ENCODE data around the gene MYOZ3. TPM values are rescaled to one million over a fixed set of nuclear protein-coding genes. Genes with fewer than 3 reads are reported as not detected.
A peak's percentile ranks its signal among the peaks of the same experiment; 100 is the strongest.

MYOZ3 gene
- total RNA-seq, 1 experiment from 2014 or later: 1.7 TPM

DNA sequence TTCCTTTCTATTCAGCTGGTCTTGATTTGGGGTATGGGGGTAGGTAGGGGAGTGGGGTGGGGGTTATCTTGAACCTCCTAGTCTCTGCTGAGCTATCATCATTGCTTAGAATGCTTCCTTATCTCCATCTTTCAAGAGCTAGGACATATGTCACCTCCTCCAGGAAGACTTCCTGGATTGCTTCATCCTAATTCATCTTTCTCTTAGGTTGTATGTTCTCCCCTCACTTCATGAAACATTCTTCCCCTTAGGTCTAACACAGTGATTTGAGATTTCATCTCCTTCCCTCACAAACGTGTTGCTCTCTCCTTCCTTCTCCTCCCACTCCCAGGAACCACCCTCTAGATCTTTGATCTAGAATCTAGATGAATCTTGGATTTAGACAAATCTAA lies 23.0 kb upstream of the MYOZ3 start:
- Histone ChIP-seq H3K9me3 (ENCODE audit: control insufficient read depth, insufficient read depth, low read depth, low read length) (no peaks in the 10 kb centered on the region), H3K4me3 (ENCODE audit: low read depth in 2 of 2, low read length in 2 of 2) (no peak overlapping the region; a peak in 1 of 4 replicates), H3K27me3 (ENCODE audit: control insufficient read depth, insufficient read depth, low read length) (no peaks in the 10 kb centered on the region), H3K27ac (ENCODE audit: low read length) (peak overlapping the region; percentile 97), H3K4me1 (ENCODE audit: control insufficient read depth, insufficient read depth, low read length) (peaks cover 98% of the 10 kb centered on the region), H3K36me3 (ENCODE audit: control insufficient read depth, insufficient read depth, low read length) (no peaks in the 10 kb centered on the region)
- ChIA-PET CTCF (no interaction called here), POLR2A (no interaction called here)
- intact Hi-C loops (cut with micrococcal nuclease; ENCODE audit: unreplicated experiment) (no loop called here), in situ Hi-C loops (cut with HindIII; ENCODE audit: low pct_unique_long_range_greater_than_20kb, low sequenced_read_pairs) (no loop called here)
- TF ChIP-seq SIN3A (IDR thresholded peaks at IDR 0.05; ENCODE audit: borderline replicate concordance, insufficient read depth, low read depth, low read length): no peak
- no peak for TF ChIP-seq TCF7L2 (IDR thresholded peaks at IDR 0.05; ENCODE audit: low read depth, low read length)
- TF ChIP-seq POLR2AphosphoS5 (IDR thresholded peaks at IDR 0.05; ENCODE audit: low read depth, low read length): no peak
- no peak for TF ChIP-seq REST (IDR thresholded peaks at IDR 0.05; ENCODE audit: insufficient read depth in 1 of 2, low read depth in 2 of 2, low read length in 1 of 2)
- TF ChIP-seq CTCF (IDR thresholded peaks at IDR 0.05): no peak
- no peak for DNase-seq (ENCODE audit: low read depth, low spot score)
- no TSS peak for BruUV-seq (replicated peaks)
- no peak for ATAC-seq

GRCh38 chr5:150638488-150639376 lies 22.3 kb upstream of the MYOZ3 start:
- ATAC-seq: no peak
- TF ChIP-seq CTCF (IDR thresholded peaks at IDR 0.05): no peak
- no peak for TF ChIP-seq TCF7L2 (IDR thresholded peaks at IDR 0.05; ENCODE audit: low read depth, low read length)
- TF ChIP-seq POLR2AphosphoS5 (IDR thresholded peaks at IDR 0.05; ENCODE audit: low read depth, low read length): no peak
- TF ChIP-seq SIN3A (IDR thresholded peaks at IDR 0.05; ENCODE audit: borderline replicate concordance, insufficient read depth, low read depth, low read length): no peak
- no peak for TF ChIP-seq REST (IDR thresholded peaks at IDR 0.05; ENCODE audit: insufficient read depth in 1 of 2, low read depth in 2 of 2, low read length in 1 of 2)

More at GRCh38 chr5:150638488-150639376, 22.3 kb upstream of the MYOZ3 start:
- Histone ChIP-seq H3K9me3 (ENCODE audit: control insufficient read depth, insufficient read depth, low read depth, low read length) (no peaks in the 10 kb centered on the region), H3K4me1 (ENCODE audit: control insufficient read depth, insufficient read depth, low read length) (peaks cover 93% of the 10 kb centered on the region), H3K27ac (ENCODE audit: low read length) (peak overlapping the region; percentile 97), H3K27me3 (ENCODE audit: control insufficient read depth, insufficient read depth, low read length) (no peaks in the 10 kb centered on the region), H3K4me3 (ENCODE audit: low read depth in 2 of 2, low read length in 2 of 2) (no peak overlapping the region), H3K36me3 (ENCODE audit: control insufficient read depth, insufficient read depth, low read length) (no peaks in the 10 kb centered on the region)
- no TSS peak for BruUV-seq (replicated peaks)
- ChIA-PET POLR2A (interaction anchor here (0.6 kb wide), 1 partner anchor 17 kb away, joined by 3 read pairs; no protein-coding TSS in a partner anchor), CTCF (no interaction called here)
- in situ Hi-C loops (cut with HindIII; ENCODE audit: low pct_unique_long_range_greater_than_20kb, low sequenced_read_pairs): no loop called here
- intact Hi-C loops (cut with micrococcal nuclease; ENCODE audit: unreplicated experiment): no loop called here
- no peak for DNase-seq (ENCODE audit: low read depth, low spot score)
